Breast epithelium (tissue), 4 donors: ENCODE measurements around the gene CDK14. TPM values are rescaled to one million over a fixed set of nuclear protein-coding genes. Genes with fewer than 3 reads are reported as not detected.
A peak's percentile ranks its signal among the peaks of the same experiment; 100 is the strongest.

ENCODE experiments used
- DNase-seq, 2 donors: peaks; one replicate each; pipeline ENCODE4 v3.0.0-alpha.2; 2019; ENCODE audit warnings: low spot score in 2 of 2
- H3K27ac ChIP-seq, 2 donors: fragments of 200-600 bp; sonication (generic) in 1 of 2; one replicate each; pipeline ENCODE4 v1.5.1; 2016 to 2019; ENCODE audit warnings: mild to moderate bottlenecking in 1 of 2
- H3K27me3 ChIP-seq, 2 donors: fragments of 200-600 bp; sonication (generic) in 1 of 2; one replicate each; pipeline versions ENCODE4 v1.5.1 to v1.6.0; 2017 to 2019; ENCODE audit warnings: control low read depth in 1 of 2, mild to moderate bottlenecking in 1 of 2
- H3K36me3 ChIP-seq: fragments of 200-600 bp; one replicate; pipeline ENCODE4 v1.5.1; 2019
- H3K4me1 ChIP-seq, 2 donors: fragments of 200-600 bp; sonication (generic); one replicate each; pipeline ENCODE4 v1.5.1; 2016 to 2019; ENCODE audit warnings: control low read depth in 1 of 2
- H3K4me3 ChIP-seq, 3 donors: fragments of 200-600 bp; sonication (generic); 1 replicate in 2 of 3; 2 replicates in 1 of 3; pipeline ENCODE4 v1.5.1; 2016 to 2019; ENCODE audit warnings: mild to moderate bottlenecking in 3 of 3, moderate library complexity in 2 of 3
- H3K9me3 ChIP-seq, 2 donors: fragments of 200-600 bp; sonication (generic) in 1 of 2; one replicate each; pipeline ENCODE4 v1.5.1; 2016 to 2019; ENCODE audit warnings: control low read depth in 1 of 2
- CTCF ChIP-seq, 3 donors: fragments of 450-650 bp; IDR thresholded peaks; one replicate each; pipeline ENCODE4 v1.5.1; 2016 to 2017; ENCODE audit warnings: antibody characterized with exemption in 3 of 3, mild to moderate bottlenecking in 3 of 3, moderate library complexity in 3 of 3
- POLR2A ChIP-seq: fragments of 450-650 bp; IDR thresholded peaks from one replicate; pipeline ENCODE4 v1.6.1; 2016; ENCODE audit warnings: antibody characterized with exemption, mild to moderate bottlenecking, moderate library complexity
- POLR2AphosphoS5 ChIP-seq, 3 donors: sonication (generic); formaldehyde crosslinking; IDR thresholded peaks; one replicate each; pipeline ENCODE4 v1.6.1; 2017; ENCODE audit warnings: antibody characterized with exemption in 3 of 3
- intact Hi-C: fragments of 100-400 bp; cut with DNase I; formaldehyde crosslinking; loops from one replicate; pipeline ENCODE4 v1.15.1; 2023; ENCODE audit warnings: low total_unique reads
- total RNA-seq, 3 donors: library from RNA; depleted of rRNA; stranded (reverse); fragments of >200 nt; gene quantifications; one replicate each; pipeline ENCODE4 v1.1.0, GENCODE V29; 2016

The CDK14 gene
- total RNA-seq, 3 donors from 2014 or later = 16.3 to 64.7 (median 29.8) TPM

GRCh38 chr7:91243591-91244301, 647.6 kb downstream of the CDK14 start:
- no peaks in the 10 kb centered on the region for H3K4me1 ChIP-seq
- no peaks in the 10 kb centered on the region for H3K36me3 ChIP-seq
- H3K9me3 ChIP-seq = no peaks in the 10 kb centered on the region
- DNase-seq = no peak
- H3K4me3 ChIP-seq = no peak overlapping the region
- no peak overlapping the region for H3K27ac ChIP-seq
- H3K27me3 ChIP-seq = no peaks in the 10 kb centered on the region
- no peak for TF ChIP-seq CTCF (IDR thresholded peaks at IDR 0.05)
- TF ChIP-seq POLR2A = no peak
- intact Hi-C loops = no loop called here

- intact Hi-C loops = no loop called here
- no peak overlapping the region for H3K4me3 ChIP-seq
- H3K27ac ChIP-seq = no peak overlapping the region
- no peaks in the 10 kb centered on the region for H3K4me1 ChIP-seq
- no peaks in the 10 kb centered on the region for H3K27me3 ChIP-seq
- H3K9me3 ChIP-seq = no peaks in the 10 kb centered on the region
- H3K36me3 ChIP-seq = no peaks in the 10 kb centered on the region
- no peak for TF ChIP-seq POLR2AphosphoS5 (IDR thresholded peaks at IDR 0.05)
- no peak for DNase-seq
Observed at GRCh38 chr7:91247500-91247899, 651.4 kb downstream of the CDK14 start.

DNA sequence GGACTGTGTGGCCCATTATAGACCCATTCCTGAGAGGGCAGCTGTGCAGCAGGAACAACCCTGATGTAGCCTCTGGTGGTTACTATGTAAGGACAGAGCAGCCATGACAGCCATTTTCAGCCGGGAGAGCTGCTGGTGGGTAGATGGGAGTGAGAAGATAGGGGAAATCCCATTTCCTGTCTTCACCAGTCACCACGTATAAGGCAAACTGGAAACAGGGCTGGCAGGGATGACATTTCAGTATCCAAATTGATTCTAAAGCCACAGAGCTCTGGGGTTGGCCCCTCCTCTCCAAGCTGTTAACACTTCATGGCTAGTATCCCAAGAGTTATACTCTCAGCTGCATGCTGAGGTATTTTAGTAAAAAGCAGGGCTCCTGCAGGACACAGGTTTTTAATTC, 652.9 kb downstream of the CDK14 start:
- intact Hi-C loops = no loop called here
- Histone ChIP-seq H3K27ac (peak overlapping the region; percentile 49 to 53), H3K4me3 (no peak overlapping the region), H3K27me3 (no peaks in the 10 kb centered on the region), H3K36me3 (no peaks in the 10 kb centered on the region), H3K4me1 (no peaks in the 10 kb centered on the region), H3K9me3 (no peaks in the 10 kb centered on the region)
- DNase-seq = no peak
- TF ChIP-seq POLR2AphosphoS5 (IDR thresholded peaks at IDR 0.05) (no peak), CTCF (IDR thresholded peaks at IDR 0.05) (no peak), POLR2A (no peak)

DNA sequence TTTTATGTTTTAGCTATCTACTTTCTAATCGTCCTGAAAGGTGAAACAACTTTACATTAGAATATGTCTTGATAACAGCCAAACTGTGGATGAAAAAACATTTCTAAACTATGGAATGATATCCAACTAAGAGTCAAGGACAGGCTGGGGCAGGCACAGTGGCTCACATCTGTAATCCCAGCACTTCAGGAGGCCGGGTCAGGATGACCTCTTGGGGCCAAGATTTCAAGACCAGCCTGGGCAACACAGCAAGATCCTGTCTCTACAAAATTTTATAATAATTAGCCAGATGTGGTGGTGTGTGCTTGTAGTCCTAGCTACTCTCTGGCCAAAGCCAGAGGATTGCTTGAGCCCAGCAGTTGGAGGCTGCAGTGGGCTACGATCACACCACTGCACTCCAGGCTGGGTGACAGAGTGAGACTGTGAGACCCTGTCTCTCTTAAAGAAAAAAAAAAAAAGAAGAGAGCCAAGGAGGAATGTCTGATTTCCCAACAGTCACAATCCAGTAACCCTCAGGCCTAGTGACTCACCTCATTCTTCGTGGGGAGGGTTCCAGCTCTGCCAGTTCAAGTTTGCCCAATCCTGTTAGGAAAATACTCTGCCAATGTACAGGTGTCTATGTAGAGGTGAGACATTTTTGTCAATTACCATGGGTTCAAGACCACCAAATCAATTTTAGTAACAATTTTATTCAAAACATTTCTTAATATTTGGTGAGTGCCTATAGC, 653.5 kb downstream of the CDK14 start:
- Histone ChIP-seq H3K4me3 (no peak overlapping the region), H3K27me3 (no peaks in the 10 kb centered on the region), H3K4me1 (no peaks in the 10 kb centered on the region), H3K36me3 (no peaks in the 10 kb centered on the region), H3K27ac (peak overlapping the region; percentile 49 to 53), H3K9me3 (no peaks in the 10 kb centered on the region)
- intact Hi-C loops = no loop called here
- DNase-seq = peak in 1 of 2 donors; percentile 64
- TF ChIP-seq CTCF (IDR thresholded peaks at IDR 0.05) (no peak), POLR2AphosphoS5 (IDR thresholded peaks at IDR 0.05) (peak in 1 of 3 donors; percentile 47)

DNA sequence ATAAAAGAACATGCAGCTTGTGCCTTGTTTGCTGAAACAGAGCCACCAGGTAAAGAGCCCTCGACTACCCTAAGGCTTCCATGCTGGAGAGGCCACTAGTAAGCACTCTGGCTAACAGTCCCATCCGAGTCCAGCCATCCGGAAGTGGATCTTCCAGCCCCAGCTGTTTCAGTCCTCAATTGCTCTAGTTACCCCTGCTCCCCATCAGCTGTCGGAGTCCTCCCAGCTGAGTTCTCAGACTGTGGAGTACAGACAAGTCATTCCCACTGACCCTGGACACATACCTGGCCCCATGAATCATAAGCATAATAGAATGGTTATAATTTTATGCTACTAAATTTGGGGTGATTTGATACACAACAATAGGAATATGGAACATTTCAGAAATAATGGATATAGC, 654.6 kb downstream of the CDK14 start:
- H3K4me1 ChIP-seq = no peaks in the 10 kb centered on the region
- no peaks in the 10 kb centered on the region for H3K36me3 ChIP-seq
- no peak overlapping the region for H3K27ac ChIP-seq
- TF ChIP-seq POLR2A (no peak), POLR2AphosphoS5 (IDR thresholded peaks at IDR 0.05) (no peak), CTCF (IDR thresholded peaks at IDR 0.05) (no peak)
- peaks cover 0 to under 1% of the 10 kb centered on the region in 2 donors for H3K9me3 ChIP-seq
- intact Hi-C loops = no loop called here
- DNase-seq = no peak
- H3K4me3 ChIP-seq = no peak overlapping the region
- no peaks in the 10 kb centered on the region for H3K27me3 ChIP-seq
